Measurements from ENCODE around the gene PNMT.

- TF ChIP-seq RAD21 (IDR thresholded peaks at IDR 0.05; ENCODE audit: low read depth) (no peak), NFIC (IDR thresholded peaks at IDR 0.05) (no peak), EGR1 (IDR thresholded peaks at IDR 0.05) (no peak), MAX (IDR thresholded peaks at IDR 0.05) (no peak), REST (IDR thresholded peaks at IDR 0.05; ENCODE audit: low read depth) (no peak), TCF12 (IDR thresholded peaks at IDR 0.05; ENCODE audit: low read depth) (no peak), ZBTB7A (IDR thresholded peaks at IDR 0.05; ENCODE audit: low read depth) (no peak)
These were observed 49.4 kb downstream of the PNMT start for GRCh38 chr17:39717660-39718059.
